HepG2 (cell line): ENCODE results near the gene B3GNT9. TPM values are rescaled to one million over a fixed set of nuclear protein-coding genes. Genes with fewer than 3 reads are reported as not detected.

Experiments used
- CBX2 ChIP-seq, 2 experiments: fragments of 200-600 bp in 1 of 2; sonication (generic); formaldehyde crosslinking in 1 of 2; IDR thresholded peaks; 2 replicates each; pipeline versions ENCODE4 v1.7.0 to v1.8.1; 2018 to 2022; ENCODE audit warnings: low read depth in 2 of 2, low read length in 1 of 2, mild to moderate bottlenecking in 1 of 2, missing genetic modification reagents in 1 of 2
- FLYWCH1 ChIP-seq: sonication (generic); formaldehyde crosslinking; IDR thresholded peaks from 2 replicates; pipeline ENCODE4 v1.8.1; 2023; ENCODE audit warnings: mild to moderate bottlenecking, missing genetic modification reagents
- HMGA1 ChIP-seq: sonication (generic); formaldehyde crosslinking; conservative IDR thresholded peaks from 2 replicates; pipeline ENCODE4 v1.4.0; 2020; ENCODE audit warnings: missing genetic modification reagents
- IKZF5 ChIP-seq: IDR thresholded peaks from 2 replicates; pipeline ENCODE4 v1.6.1; 2018; ENCODE audit warnings: missing genetic modification reagents, mild to moderate bottlenecking, missing compliant biosample characterization
- KLF16 ChIP-seq, 2 experiments: sonication (generic) in 1 of 2; formaldehyde crosslinking in 1 of 2; IDR thresholded peaks; 2 replicates each; pipeline versions ENCODE4 v1.6.1 to v1.8.0; 2016 to 2023; ENCODE audit warnings: missing genetic modification reagents in 2 of 2, missing compliant biosample characterization in 1 of 2
- MXD1 ChIP-seq: sonication (generic); formaldehyde crosslinking; IDR thresholded peaks from 2 replicates; pipeline ENCODE4 v1.4.0; 2020; ENCODE audit warnings: mild to moderate bottlenecking, missing genetic modification reagents
- PHF8 ChIP-seq: sonication (generic); formaldehyde crosslinking; IDR thresholded peaks from 2 replicates; pipeline ENCODE4 v1.5.0; 2020; ENCODE audit warnings: missing genetic modification reagents
- REPIN1 ChIP-seq: sonication (generic); formaldehyde crosslinking; IDR thresholded peaks from 2 replicates; pipeline ENCODE4 v1.8.0; 2022; ENCODE audit warnings: missing genetic modification reagents, low read depth, mild to moderate bottlenecking, borderline replicate concordance
- SETDB1 ChIP-seq: sonication (generic); formaldehyde crosslinking; IDR thresholded peaks from 2 replicates; pipeline ENCODE4 v1.5.1; 2020; ENCODE audit warnings: missing genetic modification reagents, mild to moderate bottlenecking, borderline replicate concordance
- SMAD1 ChIP-seq: sonication (generic); formaldehyde crosslinking; IDR thresholded peaks from 2 replicates; pipeline ENCODE4 v1.4.0; 2020; ENCODE audit warnings: missing genetic modification reagents, low read depth, mild to moderate bottlenecking, borderline replicate concordance
- SMAD9 ChIP-seq: sonication (generic); formaldehyde crosslinking; IDR thresholded peaks from 2 replicates; pipeline ENCODE4 v1.5.1; 2020; ENCODE audit warnings: mild to moderate bottlenecking, missing genetic modification reagents
- ZBTB4 ChIP-seq: sonication (generic); formaldehyde crosslinking; IDR thresholded peaks from 2 replicates; pipeline ENCODE4 v1.4.0; 2020; ENCODE audit warnings: missing genetic modification reagents, mild to moderate bottlenecking, borderline replicate concordance
- ZC3H13 ChIP-seq: sonication (generic); formaldehyde crosslinking; IDR thresholded peaks from 2 replicates; pipeline ENCODE4 v1.8.1; 2023; ENCODE audit warnings: mild to moderate bottlenecking, missing genetic modification reagents, moderate library complexity
- ZMAT3 ChIP-seq: sonication (generic); formaldehyde crosslinking; conservative IDR thresholded peaks from 2 replicates; pipeline ENCODE4 v1.7.0; 2021; ENCODE audit warnings: missing genetic modification reagents
- ZNF143 ChIP-seq: sonication (generic); formaldehyde crosslinking; IDR thresholded peaks from 2 replicates; pipeline ENCODE4 v1.4.0; 2020; ENCODE audit warnings: missing genetic modification reagents
- ZNF367 ChIP-seq: sonication (generic); formaldehyde crosslinking; IDR thresholded peaks from 2 replicates; pipeline ENCODE4 v1.4.0; 2020; ENCODE audit warnings: missing genetic modification reagents, borderline replicate concordance
- ZNF609 ChIP-seq: sonication (generic); formaldehyde crosslinking; IDR thresholded peaks from 2 replicates; pipeline ENCODE4 v1.4.0; 2020; ENCODE audit warnings: mild to moderate bottlenecking, missing genetic modification reagents, borderline replicate concordance
- ZNF768 ChIP-seq: sonication (generic); formaldehyde crosslinking; IDR thresholded peaks from 2 replicates; pipeline ENCODE4 v1.4.0; 2020; ENCODE audit warnings: missing genetic modification reagents
- ZNF839 ChIP-seq: sonication (generic); formaldehyde crosslinking; IDR thresholded peaks from 2 replicates; pipeline ENCODE4 v1.4.0; 2020; ENCODE audit warnings: missing genetic modification reagents, mild to moderate bottlenecking, borderline replicate concordance
- polyA plus RNA-seq, 8 experiments: library from polyadenylated mRNA; depleted of rRNA in 3 of 8; stranded (reverse) in 7 of 8; unstranded in 1 of 8; fragments of >200 nt; fragmentation: Illumina TruSeq in 4 of 8; extraction: Trizol in 4 of 8; gene quantifications; 2 replicates each; pipeline versions ENCODE4 v1.2.1 to v1.2.3, GENCODE V29; 2011 to 2016; ENCODE audit warnings: low read depth in 4 of 8, missing spikeins in 1 of 8, mixed read lengths in 1 of 8; ENCODE audit not compliant: insufficient read depth in 1 of 8
- total RNA-seq, 5 experiments: library from RNA; depleted of rRNA; stranded (reverse); fragments of >200 nt; fragmentation: Illumina TruSeq; extraction: Trizol; gene quantifications; 2 replicates each; pipeline ENCODE4 v1.2.3, GENCODE V29; 2016; ENCODE audit warnings: low read depth in 1 of 5

Gene B3GNT9
- total and polyA plus RNA-seq, 2 of the 13 experiments (the other 11 are each of a cell fraction or from before 2014, with no cell fraction given): 1.5 to 3.1 TPM

- TF ChIP-seq IKZF5 (CRISPR knock-in tag) (peak; percentile 75; the same call in 1 of the 2 replicates), ZNF367 (0 out of 2 replicates have a peak, but pooled peaks have one; percentile 65), HMGA1 (CRISPR knock-in tag) (no peak), FLYWCH1 (CRISPR knock-in tag) (no peak), ZC3H13 (CRISPR knock-in tag) (peak; percentile 98), ZMAT3 (CRISPR knock-in tag) (peak; percentile 72; the same call in 1 of the 2 replicates), SMAD1 (CRISPR knock-in tag) (peak; percentile 68; the same call in 1 of the 2 replicates), REPIN1 (CRISPR knock-in tag) (peak; percentile 37; the same call in 1 of the 2 replicates), CBX2 (IDR thresholded peaks at IDR 0.05; ENCODE audit: low read depth, low read length) (no peak), CBX2 (CRISPR knock-in tag; IDR thresholded peaks at IDR 0.05; ENCODE audit: low read depth) (no peak), SETDB1 (CRISPR knock-in tag) (0 out of 2 replicates have a peak, but pooled peaks have one; percentile 55), PHF8 (CRISPR knock-in tag) (peak; percentile 86), ZBTB4 (peak; percentile 86; the same call in 1 of the 2 replicates), ZNF143 (CRISPR knock-in tag) (peak; percentile 17; the same call in 1 of the 2 replicates), KLF16 (CRISPR knock-in tag; IDR thresholded peaks at IDR 0.05) (peak in 1 of 2 experiments; percentile 44; a peak in 1 of 4 replicates), SMAD9 (CRISPR knock-in tag) (no peak), ZNF839 (CRISPR knock-in tag) (peak; percentile 72; the same call in 1 of the 2 replicates), MXD1 (CRISPR knock-in tag) (peak; percentile 81), ZNF768 (peak; percentile 31; the same call in 1 of the 2 replicates), ZNF609 (CRISPR knock-in tag) (no peak)
Measured at GRCh38 chr16:67150833-67151396, at the start of gene B3GNT9 (continued).
